Measurements from ENCODE around the gene GLTP. TPM values are rescaled to one million over a fixed set of nuclear protein-coding genes. Genes with fewer than 3 reads are reported as not detected.

Gene GLTP
- total RNA-seq, 1 experiment from 2014 or later = 15.5 TPM

- H3K9me3 ChIP-seq (ENCODE audit: control insufficient read depth, low read depth, low read length) = no peaks in the 10 kb centered on the region
- no peak overlapping the region for H3K18ac ChIP-seq (ENCODE audit: insufficient read length, low read depth, low read length)
- DNase-seq = no peak
- H3K27ac ChIP-seq (ENCODE audit: insufficient read length, low read depth, low read length) = no peak overlapping the region
- H2BK15ac ChIP-seq (ENCODE audit: low read depth, low read length) = no peak overlapping the region
- peaks cover 16 to 58% (median 33%) of the 10 kb centered on the region in 3 experiments; a peak in 6 of 7 replicates for H3K36me3 Mint-ChIP-seq (ENCODE audit: insufficient read depth in 1 of 3, low read depth in 3 of 3)
- H3K79me2 ChIP-seq (ENCODE audit: insufficient read depth, low read length) = no peaks in the 10 kb centered on the region
- H2BK20ac ChIP-seq (ENCODE audit: low read depth, low read length, poor library complexity, severe bottlenecking) = no peak overlapping the region
- H4K91ac ChIP-seq (ENCODE audit: insufficient read length, low read depth, low read length) = no peak overlapping the region
- no peaks in the 10 kb centered on the region; the same call in 1 of the 2 replicates for H3K27me3 Mint-ChIP-seq (ENCODE audit: low read depth)
- no peak overlapping the region for H2AK5ac ChIP-seq (ENCODE audit: insufficient read length, low read length)
- no CpG with 5 or more reads among the region's 10 CpGs for WGBS (ENCODE audit: extremely low coverage, insufficient read length, low lambda C conversion rate)
- no peak overlapping the region for H2AFZ ChIP-seq (ENCODE audit: low read length)
- H3K79me1 ChIP-seq (ENCODE audit: insufficient read depth, low read depth, low read length, poor library complexity, severe bottlenecking) = no peaks in the 10 kb centered on the region
- no peak overlapping the region for H3K4me3 Mint-ChIP-seq
- TF ChIP-seq CTCF (conservative IDR thresholded peaks at IDR 0.05) = no peak
- no peaks in the 10 kb centered on the region for H3K9me3 Mint-ChIP-seq
- no peak overlapping the region for H3K9ac ChIP-seq (ENCODE audit: extremely low read depth, insufficient read length, low read length)
- H3K23ac ChIP-seq (ENCODE audit: insufficient read length, low read depth, low read length) = no peak overlapping the region
- no peak overlapping the region; a peak in 1 of 7 replicates for H3K27ac Mint-ChIP-seq
- H3K14ac ChIP-seq (ENCODE audit: insufficient read depth, low read length) = no peak overlapping the region
- no peak overlapping the region for H4K5ac ChIP-seq (ENCODE audit: insufficient read length, low read depth, low read length)
- H4K8ac ChIP-seq (replicated peaks; ENCODE audit: insufficient read length, low read depth, low read length) = no peak overlapping the region
- H3K4me1 ChIP-seq (ENCODE audit: insufficient read depth, low read length) = no peaks in the 10 kb centered on the region
- H3K4ac ChIP-seq (ENCODE audit: low read depth, low read length) = no peak overlapping the region
- no peak overlapping the region for H2BK120ac ChIP-seq (ENCODE audit: low read depth, low read length, poor library complexity, severe bottlenecking)
- no peaks in the 10 kb centered on the region for H3K27me3 ChIP-seq (ENCODE audit: insufficient read depth, low read length)
- 0 out of 4 replicates have a peak, but pooled peaks cover 0 to 3% of the 10 kb centered on the region in 2 experiments for H3K4me1 Mint-ChIP-seq
- no peak overlapping the region for H3K4me2 ChIP-seq (ENCODE audit: insufficient read depth, insufficient read length, low read length)
- no peaks in the 10 kb centered on the region for H4K20me1 ChIP-seq (ENCODE audit: control insufficient read depth, insufficient read depth, insufficient read length)
- H2BK12ac ChIP-seq (ENCODE audit: insufficient read length, low read depth, low read length) = no peak overlapping the region
- H3T11ph ChIP-seq (ENCODE audit: low read length) = no peak overlapping the region
- no peak overlapping the region for H2BK5ac ChIP-seq (ENCODE audit: insufficient read length, low read length)
- H3K56ac ChIP-seq (ENCODE audit: insufficient read length, low read depth, low read length) = no peak overlapping the region
- no peaks in the 10 kb centered on the region for H3K23me2 ChIP-seq (ENCODE audit: insufficient read length, low read depth, low read length, poor library complexity, severe bottlenecking)
Observed at GRCh38 chr12:109919456-109919855, 39.1 kb upstream of the GLTP start.

Data from H9 (cell line).